GM10847 (cell line): ENCODE data around the gene SLC9C2.

Source experiments
- POLR2A ChIP-seq: IDR thresholded peaks from 2 replicates; pipeline ENCODE4 v1.6.1; 2011; ENCODE audit not compliant: insufficient read length; ENCODE audit errors: extremely low read depth

The SLC9C2 gene

GRCh38 chr1:173549813-173550212 lies 53.1 kb downstream of the SLC9C2 start:
- no peak for TF ChIP-seq POLR2A

GRCh38 chr1:173545688-173546087 lies 57.2 kb downstream of the SLC9C2 start:
- no peak for TF ChIP-seq POLR2A

GRCh38 chr1:173536223-173536622 lies 66.6 kb downstream of the SLC9C2 start:
- TF ChIP-seq POLR2A, result no peak

GRCh38 chr1:173532237-173532636 lies 70.6 kb downstream of the SLC9C2 start:
- TF ChIP-seq POLR2A, result no peak

DNA sequence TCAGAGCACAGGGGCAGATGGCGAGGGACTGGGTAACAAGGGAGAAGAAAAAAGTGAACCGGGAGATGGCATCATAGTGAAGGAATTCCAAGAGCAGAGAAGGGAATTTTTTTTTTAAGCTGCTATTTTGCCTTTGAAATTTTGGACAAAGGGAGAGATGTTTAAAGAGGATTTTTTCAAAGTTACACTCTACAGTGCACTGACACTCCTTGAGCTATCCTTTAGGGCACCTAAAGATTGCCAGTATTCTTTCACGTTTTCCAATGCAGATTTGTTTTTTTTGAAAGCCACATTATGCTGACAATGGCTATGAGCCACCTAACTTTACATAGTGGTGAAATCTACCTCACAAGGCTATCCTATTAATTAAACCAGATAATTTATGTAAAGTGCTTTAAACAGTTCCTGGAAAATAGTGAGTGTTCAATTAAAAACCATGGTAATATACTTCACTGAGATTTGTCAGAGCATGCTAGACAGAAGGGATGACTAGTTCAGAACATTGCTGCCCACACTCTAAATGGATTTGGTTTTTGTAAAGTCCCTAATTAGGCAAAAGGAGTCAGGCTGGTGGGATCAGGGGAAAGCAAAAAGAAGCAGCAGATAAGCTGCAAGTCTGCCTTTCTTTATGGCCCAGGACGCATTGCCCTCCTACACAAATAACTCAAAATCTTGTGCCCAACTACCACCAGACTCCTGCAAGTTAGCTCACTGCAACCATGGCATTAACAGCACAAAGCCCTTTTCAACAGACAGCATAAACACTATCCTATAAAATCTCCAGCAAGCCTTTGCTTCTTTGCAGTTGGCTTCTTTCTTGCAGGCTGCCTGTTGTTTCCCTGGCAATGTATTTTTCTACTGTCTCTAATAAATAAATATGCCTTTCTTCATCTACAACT lies 71.8 kb downstream of the SLC9C2 start:
- no peak for TF ChIP-seq POLR2A

DNA sequence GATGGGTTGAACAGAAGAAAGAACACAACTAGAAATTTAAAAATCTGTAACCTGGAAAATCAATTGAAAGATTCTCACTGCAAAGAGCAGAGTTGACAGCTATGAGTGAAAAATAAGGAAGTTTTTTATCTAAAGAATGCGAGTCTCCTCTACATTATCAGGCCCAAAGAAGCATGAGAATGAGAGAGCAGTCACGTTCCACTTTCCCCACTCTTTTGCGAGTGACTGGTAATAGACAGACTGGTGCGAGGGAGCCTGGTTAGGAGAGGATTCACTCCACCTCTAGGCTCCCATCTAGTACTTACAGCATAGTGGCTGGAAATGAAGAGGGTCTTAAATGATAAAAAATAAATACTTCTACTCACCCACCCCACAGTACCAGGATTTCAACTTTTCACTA lies 73.8 kb downstream of the SLC9C2 start:
- no peak for TF ChIP-seq POLR2A

DNA sequence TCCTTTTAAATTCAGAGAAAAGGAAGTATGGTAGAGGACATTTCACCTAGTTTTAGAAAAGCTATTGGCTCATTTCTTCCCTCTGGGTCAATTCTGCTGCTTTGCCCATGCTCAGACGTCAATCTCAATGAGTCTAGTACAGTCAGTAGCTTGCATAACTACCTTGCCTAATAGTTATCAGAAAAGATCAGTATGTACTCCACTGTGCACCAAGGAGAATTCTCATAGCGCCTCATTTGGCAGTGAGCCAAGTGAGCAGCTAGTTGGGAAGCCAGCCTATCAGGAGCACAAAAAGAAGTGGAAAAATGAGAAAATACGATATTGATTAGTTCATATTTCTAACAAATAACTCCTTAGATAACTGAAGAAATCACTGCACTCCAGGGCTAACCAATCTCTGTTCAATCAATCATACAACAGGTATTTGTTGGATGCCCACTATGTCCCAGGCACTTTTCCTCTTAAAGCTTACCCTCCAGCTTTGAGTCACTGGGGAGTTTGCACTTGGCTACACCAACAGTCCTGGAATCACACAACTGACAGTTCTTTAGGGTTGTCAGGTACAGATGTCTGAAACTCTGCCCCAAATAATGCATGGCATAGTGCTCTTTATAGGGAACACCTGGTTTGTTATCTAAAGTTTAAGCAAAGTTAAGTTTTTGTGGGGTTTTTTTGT lies 75.6 kb downstream of the SLC9C2 start:
- TF ChIP-seq POLR2A, result no peak

DNA sequence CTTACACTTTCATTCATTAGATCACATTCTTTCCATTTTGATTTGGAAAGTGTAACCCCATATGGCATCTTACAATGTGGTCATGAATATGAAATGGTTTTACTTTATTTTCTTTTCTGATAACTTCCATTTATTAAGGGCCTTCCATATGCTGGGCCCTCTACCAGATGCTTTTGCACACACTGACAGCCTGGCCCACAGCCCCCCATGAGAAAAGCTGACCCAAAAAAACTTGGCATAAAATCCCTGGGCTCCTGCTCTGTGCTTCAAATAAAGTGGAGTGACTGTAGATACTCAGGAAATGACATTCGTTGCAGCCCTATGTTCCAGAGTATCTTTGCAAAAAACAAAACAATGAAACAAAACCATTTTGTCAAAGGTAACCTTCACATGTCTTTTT lies 76.9 kb downstream of the SLC9C2 start:
- TF ChIP-seq POLR2A, result no peak

DNA sequence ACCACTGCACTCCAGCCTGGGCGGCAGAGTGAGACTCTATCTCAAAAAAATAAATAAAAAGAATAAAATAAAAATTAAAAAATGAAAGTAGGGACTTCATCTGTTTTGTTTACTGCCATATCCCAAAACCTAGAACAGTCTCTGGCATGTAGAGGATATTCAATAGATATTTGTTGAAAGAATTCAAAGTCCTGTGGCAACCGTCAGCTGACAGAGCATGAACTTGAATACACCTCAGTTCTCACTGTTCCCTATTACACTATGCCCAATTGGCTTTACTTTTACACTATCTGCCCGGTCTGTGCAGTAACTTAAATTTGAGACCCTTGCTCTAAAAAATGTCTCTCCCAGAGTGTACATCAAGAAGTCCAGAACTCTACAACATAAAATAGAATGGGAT lies 79.5 kb downstream of the SLC9C2 start:
- no peak for TF ChIP-seq POLR2A

- no peak for TF ChIP-seq POLR2A
These were observed 82.1 kb downstream of the SLC9C2 start for GRCh38 chr1:173520799-173521198.

- TF ChIP-seq POLR2A, result no peak
These were observed 93.1 kb downstream of the SLC9C2 start for GRCh38 chr1:173509797-173510196.

DNA sequence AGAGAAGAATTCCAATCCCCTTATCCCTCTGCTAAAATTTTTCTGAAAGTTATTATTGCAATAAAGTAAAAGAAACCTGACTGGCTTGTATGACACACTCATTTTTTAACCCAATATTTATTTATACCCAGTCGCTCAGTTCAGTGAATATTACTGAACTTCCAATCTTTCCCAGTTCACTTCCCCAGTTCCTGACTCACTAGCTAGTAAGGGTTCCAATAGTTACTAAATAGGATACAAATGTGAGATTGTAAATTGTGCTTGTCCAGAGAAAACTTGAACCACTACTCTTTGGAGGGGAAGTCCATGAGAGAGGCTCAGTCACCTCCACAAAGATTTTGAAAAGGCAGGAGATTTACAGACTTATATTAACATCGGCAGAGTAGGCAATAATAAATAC lies 94.3 kb downstream of the SLC9C2 start:
- TF ChIP-seq POLR2A, result no peak

DNA sequence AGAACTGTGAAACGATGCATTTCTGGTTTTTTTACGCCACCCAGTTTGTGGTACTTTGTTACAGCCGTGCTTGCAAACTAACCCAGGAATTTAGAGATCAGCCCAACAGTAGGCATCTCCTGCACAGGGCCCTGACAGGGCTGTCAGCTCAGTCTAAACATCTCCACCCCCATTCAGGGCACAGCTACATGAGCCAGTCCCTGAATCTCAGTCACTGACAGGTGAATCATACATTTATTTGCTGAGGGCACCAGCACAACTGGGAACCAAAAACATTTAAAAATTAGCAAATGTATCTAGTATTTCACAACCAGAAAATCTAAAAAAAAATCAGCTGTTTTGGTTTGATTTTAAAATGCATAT lies 95.0 kb downstream of the SLC9C2 start:
- no peak for TF ChIP-seq POLR2A

DNA sequence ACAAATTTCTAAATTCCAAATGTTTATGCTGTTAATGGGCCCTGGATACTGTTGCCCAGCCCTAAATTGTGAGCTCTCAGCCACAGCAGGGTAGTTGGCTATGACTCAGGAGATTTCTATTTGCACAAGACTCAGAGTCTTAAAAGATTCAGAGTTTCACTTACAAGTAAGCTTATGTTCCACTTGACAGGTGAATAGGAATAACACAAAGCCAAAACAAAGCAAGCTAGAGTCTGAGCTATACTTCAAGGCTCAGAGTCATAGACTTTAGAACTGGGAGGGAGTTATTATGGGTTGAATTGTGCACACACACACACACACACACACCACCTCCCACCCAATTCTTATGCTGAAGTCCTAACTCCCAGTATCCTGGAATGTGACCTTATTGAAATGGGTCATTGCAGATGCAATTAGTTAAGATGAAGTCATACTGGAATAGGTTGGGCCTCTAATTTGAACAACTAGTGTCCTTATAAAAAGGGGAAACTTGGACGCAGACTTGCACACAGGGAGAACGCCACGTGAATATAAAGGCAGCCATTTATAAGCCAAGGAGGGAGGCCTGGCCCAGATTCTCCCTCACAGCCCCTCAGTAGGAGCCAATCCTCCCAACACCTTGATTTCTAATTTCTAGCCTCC lies 95.5 kb downstream of the SLC9C2 start:
- TF ChIP-seq POLR2A, result no peak

DNA sequence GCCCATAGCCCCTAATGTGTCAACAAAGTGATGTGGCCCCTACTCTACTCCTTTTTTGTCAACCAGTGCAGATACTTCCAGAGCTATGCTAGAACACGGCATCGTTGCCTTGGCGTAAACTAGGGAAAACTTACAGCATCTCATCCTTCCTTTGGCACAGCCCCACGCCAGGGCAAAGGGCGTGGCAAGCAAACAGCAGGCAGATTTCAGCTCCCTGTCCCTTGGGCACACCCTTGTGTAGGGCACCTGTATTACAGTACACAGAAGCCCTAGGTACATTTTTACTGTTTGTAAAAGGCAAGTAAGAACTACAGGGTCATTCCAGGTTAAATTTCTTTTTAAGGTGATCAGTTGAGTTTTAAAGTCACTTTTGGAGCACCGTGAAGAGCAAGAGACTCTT lies 96.4 kb downstream of the SLC9C2 start:
- TF ChIP-seq POLR2A, result no peak

- TF ChIP-seq POLR2A, result no peak
These were observed 97.5 kb downstream of the SLC9C2 start for GRCh38 chr1:173505391-173505790.

DNA sequence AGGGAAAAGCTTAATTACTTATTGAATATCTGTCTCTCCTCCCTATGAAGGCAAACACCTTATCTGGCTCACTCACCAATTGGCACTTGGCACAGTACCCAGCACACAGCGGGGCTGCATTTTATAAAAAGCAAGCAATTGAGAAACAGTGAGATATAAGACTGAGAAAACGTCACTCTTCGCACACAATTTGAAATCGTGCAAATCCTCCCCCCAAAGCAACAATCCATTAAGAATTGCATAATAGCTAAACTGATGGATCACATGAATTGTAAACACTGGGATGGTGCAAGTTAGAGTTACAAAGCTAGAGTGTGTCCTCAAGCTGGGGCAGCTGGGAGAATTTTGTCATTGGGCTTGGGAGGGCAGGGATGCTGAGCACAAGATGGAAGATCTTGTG lies 98.6 kb downstream of the SLC9C2 start:
- no peak for TF ChIP-seq POLR2A

- no peak for TF ChIP-seq POLR2A
These were observed 99.5 kb downstream of the SLC9C2 start for GRCh38 chr1:173503391-173503790.
